NB4 (cell line): ENCODE data around the gene CMKLR1.

Experiments
- CTCF ChIP-seq: IDR thresholded peaks from one replicate; pipeline ENCODE4 v1.5.1; 2012; ENCODE audit warnings: low read depth, low read length
- POLR2A ChIP-seq: IDR thresholded peaks from 2 replicates; pipeline ENCODE4 v1.6.1; 2011; ENCODE audit warnings: mild to moderate bottlenecking; ENCODE audit not compliant: insufficient read length; ENCODE audit errors: extremely low read depth

GRCh38 chr12:108297895-108298760 is 41.0 kb downstream of the CMKLR1 start:
- TF ChIP-seq POLR2A = no peak
- TF ChIP-seq CTCF = no peak
